22Rv1 (cell line): ENCODE results near the gene GTF2E1.

Source experiments
- ZFX ChIP-seq: fragments of 450-650 bp; IDR thresholded peaks from 2 replicates; pipeline ENCODE4 v1.6.1; 2017; ENCODE audit warnings: antibody characterized with exemption, borderline replicate concordance
- TF ChIP-seq, protein P1 (sequence below): fragments of 450-650 bp; IDR thresholded peaks from 2 replicates; pipeline ENCODE4 v1.5.1; 2017; ENCODE audit warnings: mild to moderate bottlenecking

DNA sequence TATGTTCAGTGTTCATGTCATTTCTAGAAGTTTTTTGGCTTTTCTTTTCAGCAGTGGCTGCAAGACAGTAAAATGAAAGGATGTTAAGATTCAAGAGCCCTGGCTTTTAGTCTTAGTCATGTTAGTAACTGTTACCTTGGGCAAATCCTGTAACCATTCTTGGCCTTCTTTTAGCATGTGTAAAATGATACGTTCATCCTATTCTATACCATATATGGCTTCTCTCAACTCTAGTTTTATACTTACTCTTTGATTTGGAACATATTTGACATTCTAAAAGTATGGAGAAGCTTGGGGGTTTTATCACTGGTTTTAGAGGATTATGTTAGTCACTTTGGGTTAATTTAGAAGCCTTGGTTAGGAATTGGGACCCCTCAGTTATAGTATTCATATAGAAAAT, 20.1 kb downstream of the GTF2E1 start:
- TF ChIP-seq, protein P1, sequence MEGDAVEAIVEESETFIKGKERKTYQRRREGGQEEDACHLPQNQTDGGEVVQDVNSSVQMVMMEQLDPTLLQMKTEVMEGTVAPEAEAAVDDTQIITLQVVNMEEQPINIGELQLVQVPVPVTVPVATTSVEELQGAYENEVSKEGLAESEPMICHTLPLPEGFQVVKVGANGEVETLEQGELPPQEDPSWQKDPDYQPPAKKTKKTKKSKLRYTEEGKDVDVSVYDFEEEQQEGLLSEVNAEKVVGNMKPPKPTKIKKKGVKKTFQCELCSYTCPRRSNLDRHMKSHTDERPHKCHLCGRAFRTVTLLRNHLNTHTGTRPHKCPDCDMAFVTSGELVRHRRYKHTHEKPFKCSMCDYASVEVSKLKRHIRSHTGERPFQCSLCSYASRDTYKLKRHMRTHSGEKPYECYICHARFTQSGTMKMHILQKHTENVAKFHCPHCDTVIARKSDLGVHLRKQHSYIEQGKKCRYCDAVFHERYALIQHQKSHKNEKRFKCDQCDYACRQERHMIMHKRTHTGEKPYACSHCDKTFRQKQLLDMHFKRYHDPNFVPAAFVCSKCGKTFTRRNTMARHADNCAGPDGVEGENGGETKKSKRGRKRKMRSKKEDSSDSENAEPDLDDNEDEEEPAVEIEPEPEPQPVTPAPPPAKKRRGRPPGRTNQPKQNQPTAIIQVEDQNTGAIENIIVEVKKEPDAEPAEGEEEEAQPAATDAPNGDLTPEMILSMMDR, result no peak
- TF ChIP-seq ZFX, result no peak
